22Rv1 (cell line): ENCODE results near the gene KIAA1217.

Experiments used
- CTCF ChIP-seq: fragments of 450-650 bp; IDR thresholded peaks from 2 replicates; pipeline ENCODE4 v1.5.1; 2017; ENCODE audit warnings: mild to moderate bottlenecking
- ZFX ChIP-seq: fragments of 450-650 bp; IDR thresholded peaks from 2 replicates; pipeline ENCODE4 v1.6.1; 2017; ENCODE audit warnings: antibody characterized with exemption, borderline replicate concordance

- TF ChIP-seq CTCF (no peak), ZFX (no peak)
These were observed 365.7 kb downstream of the KIAA1217 start for GRCh38 chr10:24574578-24575155.
